LNCaP clone FGC (cell line): ENCODE data around the gene KIF18B.

Experiments
- DNase-seq: peaks from one replicate; pipeline ENCODE4 v3.0.0-alpha.2; 2011; ENCODE audit warnings: low read depth
- H3K4me3 ChIP-seq: 2 replicates; pipeline ENCODE4 v1.5.1; 2011; ENCODE audit warnings: mild to moderate bottlenecking, low read depth, low read length, control low read depth
- CTCF ChIP-seq: IDR thresholded peaks from 2 replicates; pipeline ENCODE4 v1.5.1; 2012; ENCODE audit warnings: mild to moderate bottlenecking; ENCODE audit not compliant: control insufficient read depth, insufficient read depth; ENCODE audit errors: extremely low read depth

The KIF18B gene

GRCh38 chr17:44934745-44935105, 12.8 kb downstream of the KIF18B start:
- TF ChIP-seq CTCF, result no peak
- no peak overlapping the region for H3K4me3 ChIP-seq
- no peak for DNase-seq

GRCh38 chr17:44933824-44934744, 13.5 kb downstream of the KIF18B start:
- no peak for DNase-seq
- no peak overlapping the region for H3K4me3 ChIP-seq
- no peak for TF ChIP-seq CTCF

GRCh38 chr17:44932787-44933097, 14.8 kb downstream of the KIF18B start:
- no peak for DNase-seq
- H3K4me3 ChIP-seq, result no peak overlapping the region
- no peak for TF ChIP-seq CTCF

GRCh38 chr17:44932096-44932786, 15.3 kb downstream of the KIF18B start:
- TF ChIP-seq CTCF, result no peak
- DNase-seq, result no peak
- no peak overlapping the region for H3K4me3 ChIP-seq

- no peak overlapping the region for H3K4me3 ChIP-seq
- no peak for DNase-seq
- TF ChIP-seq CTCF, result no peak
These were observed 16.2 kb downstream of the KIF18B start for GRCh38 chr17:44931376-44931775.

- no peak for TF ChIP-seq CTCF
- H3K4me3 ChIP-seq, result no peak overlapping the region
- DNase-seq, result no peak
These were observed 16.9 kb downstream of the KIF18B start for GRCh38 chr17:44930667-44931066.
